Measurements from ENCODE around the gene GUCY2D.

Gene GUCY2D

DNA sequence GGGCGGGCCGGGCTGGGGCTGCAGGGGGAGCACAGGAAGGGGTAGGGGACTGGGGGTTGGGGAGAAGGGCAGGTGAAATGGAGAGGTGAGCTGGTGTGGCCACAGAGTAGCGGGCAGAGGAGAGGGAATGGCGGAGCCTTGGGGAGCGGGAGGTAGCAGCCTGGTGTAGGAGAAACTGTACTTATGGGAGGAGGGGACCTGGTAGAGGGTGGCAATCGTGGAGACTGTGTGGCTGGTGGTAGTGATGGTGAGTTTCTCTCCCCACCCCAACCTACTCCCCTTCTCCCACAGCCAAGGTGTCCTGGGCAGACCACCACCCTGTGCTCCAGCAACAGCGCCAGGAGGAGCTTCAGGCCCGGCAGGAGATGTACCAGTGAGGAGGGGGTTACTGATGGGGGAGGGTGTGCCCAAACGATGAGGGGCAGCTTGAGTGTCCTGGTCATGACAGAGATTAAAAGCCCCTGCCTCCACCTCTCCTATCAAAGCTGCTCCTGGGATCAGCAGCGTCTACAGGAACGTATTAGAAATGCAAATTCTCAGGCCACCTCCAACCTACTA lies 37.3 kb downstream of the GUCY2D start:
- Histone ChIP-seq H3K27ac (ENCODE audit: low read length) (no peak overlapping the region), H3K4me1 (ENCODE audit: insufficient read depth, low read length) (no peaks in the 10 kb centered on the region), H3K4me3 (ENCODE audit: low read length) (no peak overlapping the region), H3K9me3 (ENCODE audit: insufficient read depth, low read depth, low read length) (no peaks in the 10 kb centered on the region), H3K27me3 (ENCODE audit: insufficient read depth, low read length) (peaks cover 3% of the 10 kb centered on the region; the same call in 1 of the 2 replicates), H3K9ac (ENCODE audit: low read depth, low read length) (no peak overlapping the region), H3K36me3 (ENCODE audit: insufficient read depth, low read depth, low read length) (no peaks in the 10 kb centered on the region)

DNA sequence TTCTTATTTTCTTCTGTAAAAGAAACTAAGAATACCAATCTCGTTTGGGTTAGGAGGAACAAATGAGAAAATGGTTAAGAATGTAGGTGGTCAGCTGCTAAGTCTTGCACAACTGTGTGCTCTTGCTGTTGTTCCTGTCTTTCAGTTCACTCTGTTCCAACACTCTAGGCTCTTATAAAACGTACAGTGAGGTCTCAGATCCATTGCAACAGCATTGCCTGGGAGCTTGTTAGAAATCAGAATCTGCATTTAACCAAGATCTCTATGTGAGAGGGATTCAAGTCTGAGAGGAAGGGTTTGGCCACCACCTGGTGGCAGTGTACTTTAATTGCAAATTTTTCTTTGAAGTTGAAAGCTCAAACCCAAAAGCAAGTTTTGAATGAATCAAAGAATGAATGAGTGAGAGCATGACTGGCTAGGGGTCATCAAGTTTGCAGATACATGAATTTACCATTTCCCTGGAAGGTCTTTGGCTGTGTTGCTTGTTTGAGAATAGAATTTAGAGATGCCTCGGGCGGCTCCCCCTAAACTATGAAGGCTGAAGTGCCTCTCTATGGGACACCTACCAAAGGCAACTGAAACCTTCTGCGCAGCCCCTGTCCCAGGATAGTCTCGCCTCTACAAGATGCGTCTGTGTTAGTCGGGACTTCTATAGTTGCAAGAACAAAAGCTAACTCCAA lies 39.0 kb downstream of the GUCY2D start:
- Histone ChIP-seq H3K4me1 (ENCODE audit: insufficient read depth, low read length) (no peaks in the 10 kb centered on the region), H3K27me3 (ENCODE audit: insufficient read depth, low read length) (peaks cover 14% of the 10 kb centered on the region), H3K9me3 (ENCODE audit: insufficient read depth, low read depth, low read length) (no peaks in the 10 kb centered on the region), H3K4me3 (ENCODE audit: low read length) (no peak overlapping the region), H3K9ac (ENCODE audit: low read depth, low read length) (no peak overlapping the region), H3K27ac (ENCODE audit: low read length) (no peak overlapping the region), H3K36me3 (ENCODE audit: insufficient read depth, low read depth, low read length) (no peaks in the 10 kb centered on the region)

DNA sequence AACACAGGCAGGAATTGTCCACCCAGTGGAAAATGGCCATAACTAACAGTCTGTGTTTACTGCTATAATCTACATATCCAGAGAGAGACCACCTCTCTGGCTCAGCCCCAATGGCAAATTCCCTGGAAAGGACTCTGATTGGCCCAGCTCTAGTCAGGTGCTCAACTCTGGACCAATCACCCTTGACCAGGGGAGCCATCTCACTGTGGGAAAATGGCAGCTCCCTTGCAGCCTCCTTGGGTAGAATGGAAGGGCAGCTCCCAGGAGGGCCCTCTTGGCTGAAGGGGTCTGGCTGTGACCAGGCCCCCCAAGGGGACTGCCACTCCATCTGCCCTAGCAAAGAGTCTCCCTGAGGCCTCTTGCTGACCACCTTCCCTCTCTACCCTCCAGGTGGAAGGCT lies 39.6 kb downstream of the GUCY2D start:
- Histone ChIP-seq H3K36me3 (ENCODE audit: insufficient read depth, low read depth, low read length) (no peaks in the 10 kb centered on the region), H3K9ac (ENCODE audit: low read depth, low read length) (no peak overlapping the region), H3K4me1 (ENCODE audit: insufficient read depth, low read length) (no peaks in the 10 kb centered on the region), H3K27ac (ENCODE audit: low read length) (no peak overlapping the region), H3K9me3 (ENCODE audit: insufficient read depth, low read depth, low read length) (no peaks in the 10 kb centered on the region), H3K27me3 (ENCODE audit: insufficient read depth, low read length) (peaks cover 20% of the 10 kb centered on the region), H3K4me3 (ENCODE audit: low read length) (no peak overlapping the region)

DNA sequence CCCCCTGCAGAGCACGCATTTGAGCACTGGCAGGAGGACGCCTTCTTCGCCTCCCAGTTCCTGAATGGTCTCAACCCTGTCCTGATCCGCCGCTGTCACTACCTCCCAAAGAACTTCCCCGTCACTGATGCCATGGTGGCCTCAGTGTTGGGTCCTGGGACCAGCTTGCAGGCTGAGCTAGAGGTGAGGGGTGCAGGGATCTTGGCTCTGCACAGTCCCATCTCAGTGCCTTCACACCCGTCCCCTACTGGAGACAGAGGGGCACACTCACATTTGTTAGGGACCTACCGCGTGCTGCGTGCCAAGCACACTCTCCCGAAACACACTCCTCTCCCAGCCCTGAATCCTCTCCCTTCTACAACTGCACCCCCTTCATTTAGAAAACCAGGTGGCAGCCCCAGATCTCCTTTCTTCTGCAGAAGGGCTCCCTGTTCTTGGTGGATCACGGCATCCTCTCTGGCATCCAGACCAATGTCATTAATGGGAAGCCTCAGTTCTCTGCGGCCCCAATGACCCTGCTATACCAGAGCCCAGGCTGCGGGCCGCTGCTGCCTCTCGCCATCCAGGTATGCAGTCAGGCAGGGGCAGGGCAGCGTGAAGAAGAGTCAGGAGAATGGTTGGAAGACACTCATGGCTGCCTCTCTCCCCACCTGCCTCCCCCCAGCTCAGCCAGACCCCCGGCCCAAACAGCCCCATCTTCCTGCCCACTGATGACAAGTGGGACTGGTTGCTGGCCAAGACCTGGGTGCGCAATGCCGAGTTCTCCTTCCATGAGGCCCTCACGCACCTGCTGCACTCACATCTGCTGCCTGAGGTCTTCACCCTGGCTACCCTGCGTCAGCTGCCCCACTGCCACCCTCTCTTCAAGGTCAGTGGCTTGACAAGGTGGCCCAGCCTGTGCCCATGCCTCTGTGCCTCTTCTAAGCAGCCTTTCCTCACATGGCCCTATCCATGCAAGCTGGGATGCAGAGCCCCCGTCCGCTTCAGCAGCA lies 42.7 kb downstream of the GUCY2D start:
- Histone ChIP-seq H3K36me3 (ENCODE audit: insufficient read depth, low read depth, low read length) (no peaks in the 10 kb centered on the region), H3K27ac (ENCODE audit: low read length) (no peak overlapping the region), H3K9ac (ENCODE audit: low read depth, low read length) (no peak overlapping the region), H3K9me3 (ENCODE audit: insufficient read depth, low read depth, low read length) (no peaks in the 10 kb centered on the region), H3K4me1 (ENCODE audit: insufficient read depth, low read length) (no peaks in the 10 kb centered on the region), H3K4me3 (ENCODE audit: low read length) (no peak overlapping the region), H3K27me3 (ENCODE audit: insufficient read depth, low read length) (peaks cover 18% of the 10 kb centered on the region)

DNA sequence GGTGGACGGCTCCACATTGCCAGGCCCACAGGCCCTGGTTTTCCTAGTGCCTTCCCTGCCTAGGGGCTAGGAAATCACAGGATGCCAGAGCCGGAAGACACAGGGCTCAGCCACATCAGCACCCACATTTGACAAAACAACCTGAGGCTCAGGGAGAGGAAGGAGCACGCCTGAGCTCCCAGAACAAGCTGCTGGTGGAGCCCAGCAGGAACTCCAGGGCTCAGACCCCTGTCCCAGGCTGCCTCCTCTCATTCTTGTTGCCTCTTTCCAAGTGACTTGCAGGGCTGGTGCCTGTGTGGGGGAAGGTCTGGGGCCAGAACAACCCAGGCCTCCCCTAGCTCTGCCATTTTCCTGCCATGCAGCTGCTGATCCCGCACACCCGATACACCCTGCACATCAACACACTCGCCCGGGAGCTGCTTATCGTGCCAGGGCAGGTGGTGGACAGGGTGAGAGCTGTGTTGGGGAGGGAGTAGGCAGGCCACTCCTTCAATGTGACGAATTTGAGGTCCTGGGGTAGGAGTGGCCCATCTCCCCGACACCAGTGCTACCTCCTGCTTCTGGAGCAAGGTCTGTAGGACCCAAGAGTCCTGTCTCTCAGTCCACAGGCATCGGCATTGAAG lies 44.0 kb downstream of the GUCY2D start:
- Histone ChIP-seq H3K9ac (ENCODE audit: low read depth, low read length) (no peak overlapping the region), H3K36me3 (ENCODE audit: insufficient read depth, low read depth, low read length) (no peaks in the 10 kb centered on the region), H3K27ac (ENCODE audit: low read length) (no peak overlapping the region), H3K27me3 (ENCODE audit: insufficient read depth, low read length) (peaks cover 23% of the 10 kb centered on the region), H3K4me3 (ENCODE audit: low read length) (no peak overlapping the region), H3K9me3 (ENCODE audit: insufficient read depth, low read depth, low read length) (no peaks in the 10 kb centered on the region), H3K4me1 (ENCODE audit: insufficient read depth, low read length) (no peaks in the 10 kb centered on the region)

DNA sequence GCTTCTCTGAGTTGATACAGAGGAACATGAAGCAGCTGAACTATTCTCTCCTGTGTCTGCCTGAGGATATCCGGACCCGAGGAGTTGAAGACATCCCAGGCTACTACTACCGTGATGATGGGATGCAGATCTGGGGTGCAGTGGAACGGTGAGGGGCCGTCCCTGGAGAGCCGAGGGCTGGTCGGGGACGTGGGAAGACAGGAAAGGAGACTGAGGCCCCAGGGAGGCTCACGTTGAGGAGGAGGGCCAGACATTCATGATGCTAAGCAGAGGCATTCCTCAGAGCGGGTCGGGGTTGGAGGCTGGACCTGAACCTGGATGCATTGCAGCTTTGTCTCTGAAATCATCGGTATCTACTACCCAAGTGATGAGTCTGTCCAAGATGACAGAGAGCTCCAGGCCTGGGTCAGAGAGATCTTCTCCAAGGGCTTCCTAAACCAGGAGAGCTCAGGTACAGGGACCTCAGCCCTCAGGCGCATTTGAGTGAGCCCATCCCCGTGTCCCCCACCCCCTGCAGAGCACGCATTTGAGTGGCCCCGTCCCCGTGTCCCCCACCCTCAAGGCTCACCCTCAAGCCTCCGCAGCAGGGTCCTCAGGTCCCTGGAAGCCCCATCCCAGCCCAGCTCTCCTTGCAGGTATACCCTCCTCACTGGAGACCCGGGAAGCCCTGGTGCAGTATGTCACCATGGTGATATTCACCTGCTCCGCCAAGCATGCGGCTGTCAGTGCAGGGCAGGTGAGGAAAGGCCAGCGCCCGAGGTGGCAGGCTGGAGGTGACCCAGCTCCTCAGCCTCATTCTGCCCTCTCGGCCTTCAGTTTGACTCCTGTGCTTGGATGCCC lies 44.7 kb downstream of the GUCY2D start:
- Histone ChIP-seq H3K9ac (ENCODE audit: low read depth, low read length) (no peak overlapping the region), H3K27me3 (ENCODE audit: insufficient read depth, low read length) (peaks cover 27% of the 10 kb centered on the region), H3K9me3 (ENCODE audit: insufficient read depth, low read depth, low read length) (no peaks in the 10 kb centered on the region), H3K4me3 (ENCODE audit: low read length) (no peak overlapping the region), H3K27ac (ENCODE audit: low read length) (no peak overlapping the region), H3K36me3 (ENCODE audit: insufficient read depth, low read depth, low read length) (no peaks in the 10 kb centered on the region), H3K4me1 (ENCODE audit: insufficient read depth, low read length) (no peaks in the 10 kb centered on the region)

DNA sequence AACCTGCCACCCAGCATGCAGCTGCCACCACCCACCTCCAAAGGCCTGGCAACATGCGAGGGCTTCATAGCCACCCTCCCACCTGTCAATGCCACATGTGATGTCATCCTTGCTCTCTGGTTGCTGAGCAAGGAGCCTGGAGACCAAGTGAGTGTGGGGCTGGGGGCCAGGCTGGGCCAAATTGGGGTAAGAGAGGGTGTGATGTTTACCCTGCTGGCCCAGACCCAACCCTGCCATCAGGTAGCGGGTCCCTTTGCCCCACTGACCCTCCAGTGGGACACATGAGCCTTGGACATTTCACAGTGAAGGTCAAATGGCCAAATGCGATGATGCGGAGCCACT lies 45.3 kb downstream of the GUCY2D start:
- H3K27ac ChIP-seq (ENCODE audit: low read length) = no peak overlapping the region
- peaks cover 27% of the 10 kb centered on the region for H3K27me3 ChIP-seq (ENCODE audit: insufficient read depth, low read length)
- H3K4me3 ChIP-seq (ENCODE audit: low read length) = no peak overlapping the region
- H3K4me1 ChIP-seq (ENCODE audit: insufficient read depth, low read length) = no peaks in the 10 kb centered on the region
- no peaks in the 10 kb centered on the region for H3K9me3 ChIP-seq (ENCODE audit: insufficient read depth, low read depth, low read length)
- H3K9ac ChIP-seq (ENCODE audit: low read depth, low read length) = no peak overlapping the region
- H3K36me3 ChIP-seq (ENCODE audit: insufficient read depth, low read depth, low read length) = no peaks in the 10 kb centered on the region

DNA sequence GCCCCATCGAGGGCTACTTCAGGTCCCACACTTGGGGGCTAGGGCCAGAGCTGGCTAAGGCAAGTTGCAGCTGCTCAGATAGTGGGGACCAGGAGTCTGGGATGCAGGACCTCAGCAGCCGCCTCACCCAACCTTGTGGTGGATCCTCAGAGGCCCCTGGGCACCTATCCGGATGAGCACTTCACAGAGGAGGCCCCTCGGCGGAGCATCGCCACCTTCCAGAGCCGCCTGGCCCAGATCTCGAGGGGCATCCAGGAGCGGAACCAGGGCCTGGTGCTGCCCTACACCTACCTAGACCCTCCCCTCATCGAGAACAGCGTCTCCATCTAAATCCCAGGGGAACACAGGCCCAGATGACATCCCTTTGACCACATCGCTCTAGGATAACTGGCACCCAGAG lies 45.8 kb downstream of the GUCY2D start:
- Histone ChIP-seq H3K9me3 (ENCODE audit: insufficient read depth, low read depth, low read length) (no peaks in the 10 kb centered on the region), H3K27me3 (ENCODE audit: insufficient read depth, low read length) (peaks cover 27% of the 10 kb centered on the region), H3K36me3 (ENCODE audit: insufficient read depth, low read depth, low read length) (no peaks in the 10 kb centered on the region), H3K4me1 (ENCODE audit: insufficient read depth, low read length) (no peaks in the 10 kb centered on the region), H3K9ac (ENCODE audit: low read depth, low read length) (no peak overlapping the region), H3K4me3 (ENCODE audit: low read length) (no peak overlapping the region), H3K27ac (ENCODE audit: low read length) (no peak overlapping the region)

DNA sequence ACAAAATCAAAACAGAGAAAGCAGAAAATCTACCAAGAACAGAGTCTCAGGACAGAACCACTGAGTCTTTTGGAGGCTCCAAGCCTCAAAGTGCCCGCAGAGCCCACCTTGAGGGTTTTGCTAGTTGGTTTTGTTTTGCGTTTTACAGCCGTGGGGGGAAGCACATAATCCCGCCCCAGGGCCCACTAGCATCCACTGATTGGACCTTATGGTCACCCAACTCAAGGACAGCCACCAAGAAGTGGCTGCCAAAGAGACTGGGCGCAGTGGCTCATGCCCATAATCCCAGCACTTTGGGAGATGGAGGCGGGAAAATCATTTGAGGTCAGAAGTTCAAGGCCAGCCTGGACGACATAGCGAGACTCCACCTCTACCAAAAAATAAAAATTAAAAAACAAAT lies 46.3 kb downstream of the GUCY2D start:
- peaks cover 27% of the 10 kb centered on the region for H3K27me3 ChIP-seq (ENCODE audit: insufficient read depth, low read length)
- H3K9me3 ChIP-seq (ENCODE audit: insufficient read depth, low read depth, low read length) = no peaks in the 10 kb centered on the region
- H3K27ac ChIP-seq (ENCODE audit: low read length) = no peak overlapping the region
- no peak overlapping the region for H3K4me3 ChIP-seq (ENCODE audit: low read length)
- no peaks in the 10 kb centered on the region for H3K36me3 ChIP-seq (ENCODE audit: insufficient read depth, low read depth, low read length)
- no peak overlapping the region for H3K9ac ChIP-seq (ENCODE audit: low read depth, low read length)
- H3K4me1 ChIP-seq (ENCODE audit: insufficient read depth, low read length) = no peaks in the 10 kb centered on the region

DNA sequence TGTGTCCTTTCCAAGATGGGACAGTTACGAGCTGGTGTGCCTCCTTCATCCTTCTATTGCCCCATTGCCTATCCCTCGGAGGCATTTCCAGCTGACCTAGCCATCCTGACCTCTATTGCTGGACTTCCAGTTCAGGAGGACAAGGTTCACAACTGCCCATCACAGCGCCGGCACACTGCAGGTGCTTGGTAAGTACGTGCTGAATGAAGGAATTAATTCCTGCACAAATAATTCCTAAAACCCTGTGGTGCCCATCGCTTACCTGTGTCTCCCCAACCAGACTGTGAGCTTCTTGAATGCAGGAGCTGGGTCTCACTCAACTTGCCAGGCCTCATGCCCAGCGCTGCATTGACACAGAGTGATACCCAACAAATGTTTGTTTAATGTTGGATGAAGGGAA lies 49.4 kb downstream of the GUCY2D start:
- H3K9me3 ChIP-seq (ENCODE audit: insufficient read depth, low read depth, low read length) = no peaks in the 10 kb centered on the region
- H3K27me3 ChIP-seq (ENCODE audit: insufficient read depth, low read length) = peaks cover 17% of the 10 kb centered on the region
- H3K4me3 ChIP-seq (ENCODE audit: low read length) = no peak overlapping the region
- no peaks in the 10 kb centered on the region for H3K36me3 ChIP-seq (ENCODE audit: insufficient read depth, low read depth, low read length)
- no peak overlapping the region for H3K9ac ChIP-seq (ENCODE audit: low read depth, low read length)
- H3K4me1 ChIP-seq (ENCODE audit: insufficient read depth, low read length) = no peaks in the 10 kb centered on the region
- no peak overlapping the region for H3K27ac ChIP-seq (ENCODE audit: low read length)
